ENCODE results near the gene PRDM5.

- TF ChIP-seq CTCF (IDR thresholded peaks at IDR 0.05) (no peak), POLR2A (IDR thresholded peaks at IDR 0.05) (no peak)
These were observed 157.3 kb downstream of the PRDM5 start for GRCh38 chr4:120765260-120765680.
